Measurements from ENCODE around the gene SYCP2L. TPM values are rescaled to one million over a fixed set of nuclear protein-coding genes. Genes with fewer than 3 reads are reported as not detected.

Gene SYCP2L
- not detected in 2 replicates for total RNA-seq (2012; rRNA removed)
- 0.05 TPM in 1 of 2 replicates, not detected in the other for polyA plus RNA-seq (2012; rRNA removed)
- polyA plus RNA-seq (2012; cell fraction: cytosol; rRNA removed): not detected in 2 replicates
- 0.30 TPM in 1 of 2 replicates, not detected in the other for polyA plus RNA-seq (2012; cell fraction: nucleus; rRNA removed; ENCODE audit: low replicate concordance)
- percentile 29 among the genes with signal in this experiment for Bru-seq, nascent RNA
- percentile 52 among the genes with signal in this experiment for BruChase-seq, experiment 1, labeled RNA remaining after a 6-hour chase
- percentile 36 among the genes with signal in this experiment for BruChase-seq, experiment 2, labeled RNA remaining after a 2-hour chase
- long read RNA-seq: 0 reads

- TF ChIP-seq CEBPB (IDR thresholded peaks at IDR 0.05; ENCODE audit: low read depth, low read length) (0 out of 2 replicates have a peak, but pooled peaks have one; percentile 8), SMC3 (IDR thresholded peaks at IDR 0.05; ENCODE audit: low read depth, low read length) (no peak), CTCF (conservative IDR thresholded peaks at IDR 0.05; ENCODE audit: low read depth, low read length) (peak; percentile 16; the same call in 1 of the 2 replicates)
- Histone ChIP-seq H2BK5ac (ENCODE audit: low read depth, low read length, poor library complexity, severe bottlenecking) (no peak within 1 kb of the TSS), H3K18ac (ENCODE audit: low read depth, low read length) (no peak within 1 kb of the TSS), H4K8ac (ENCODE audit: low read depth in 2 of 2, low read length in 2 of 2) (no peak within 1 kb of the TSS), H2AFZ (replicated peaks; ENCODE audit: low read length, poor library complexity) (peak within 1 kb of the TSS; percentile 86), H3K23ac (ENCODE audit: low read depth, low read length) (no peak within 1 kb of the TSS), H3K56ac (ENCODE audit: extremely low read depth, insufficient read depth, low read length) (no peak within 1 kb of the TSS), H3K79me1 (ENCODE audit: low read depth in 1 of 2, low read length in 2 of 2) (no peaks in the 10 kb centered on the region), H3K14ac (replicated peaks; ENCODE audit: low read depth, low read length) (no peak within 1 kb of the TSS), H3K27me3 (ENCODE audit: control insufficient read depth, insufficient read depth, low read length) (peaks cover 48% of the 10 kb centered on the region), H2BK120ac (ENCODE audit: low read depth, low read length) (no peak within 1 kb of the TSS), H3K9ac (ENCODE audit: low read depth, low read length) (no peak within 1 kb of the TSS), H4K91ac (ENCODE audit: insufficient read depth, low read depth, low read length) (no peak within 1 kb of the TSS), H4K5ac (ENCODE audit: low read depth, low read length) (no peak within 1 kb of the TSS), H3K4ac (ENCODE audit: low read depth, low read length) (no peak within 1 kb of the TSS), H2BK15ac (ENCODE audit: low read depth, low read length) (no peak within 1 kb of the TSS), H2AK5ac (ENCODE audit: low read depth, low read length) (no peak within 1 kb of the TSS), H2BK20ac (ENCODE audit: low read depth, low read length) (no peak within 1 kb of the TSS), H4K20me1 (ENCODE audit: insufficient read depth, low read length) (no peaks in the 10 kb centered on the region), H3K4me1 (ENCODE audit: control insufficient read depth, insufficient read depth, low read length) (no peaks in the 10 kb centered on the region), H3K4me2 (ENCODE audit: low read depth, low read length) (peak within 1 kb of the TSS; percentile 87), H3K9me3 (ENCODE audit: control insufficient read depth, insufficient read depth, low read length) (peaks cover 6% of the 10 kb centered on the region), H3K36me3 (ENCODE audit: control insufficient read depth, insufficient read depth, low read length) (no peaks in the 10 kb centered on the region), H3K27ac (ENCODE audit: insufficient read depth, low read length) (no peak within 1 kb of the TSS), H3K4me3 (ENCODE audit: insufficient read depth, low read depth, low read length) (peak within 1 kb of the TSS; percentile 43), H3K9me1 (ENCODE audit: insufficient read depth, low read length) (no peaks in the 10 kb centered on the region), H2AK9ac (replicated peaks; ENCODE audit: low read depth, low read length, poor library complexity) (no peak within 1 kb of the TSS)
- in situ Hi-C loops (cut with MboI; ENCODE audit: low sequenced_read_pairs) (no loop called here), intact Hi-C loops (cut with micrococcal nuclease) (no loop called here), dilution Hi-C loops (cut with HindIII; ENCODE audit: low sequenced_read_pairs, unreplicated experiment) (no loop called here)
- no TSS peak for BruUV-seq (replicated peaks)
- CTCF ChIA-PET: no interaction called here
- WGBS, 2 experiments (ENCODE audit: extremely low coverage in 2 of 2, insufficient read length in 1 of 2): 2% methylated on average over 25 of the region's 58 CpGs; no CpG with 5 or more reads in 1 of the 2 experiments
- ATAC-seq (ENCODE audit: low read depth): peak; percentile 72
- POLR2A ChIA-PET (ENCODE audit: unreplicated experiment): no interaction called here
- peak; percentile 65 for DNase-seq
These were observed at the start of gene SYCP2L for GRCh38 chr6:10886691-10887502. SYCP2L (plus strand) TSS chr6:10887052; CDS start chr6:10887127, 75 bp downstream.

All from IMR-90 (cell line).